Measurements from ENCODE around the gene UBE2E2. TPM values are rescaled to one million over a fixed set of nuclear protein-coding genes. Genes with fewer than 3 reads are reported as not detected.

Gene UBE2E2
- total RNA-seq, 1 donor from 2014 or later: 55.8 TPM

DNA sequence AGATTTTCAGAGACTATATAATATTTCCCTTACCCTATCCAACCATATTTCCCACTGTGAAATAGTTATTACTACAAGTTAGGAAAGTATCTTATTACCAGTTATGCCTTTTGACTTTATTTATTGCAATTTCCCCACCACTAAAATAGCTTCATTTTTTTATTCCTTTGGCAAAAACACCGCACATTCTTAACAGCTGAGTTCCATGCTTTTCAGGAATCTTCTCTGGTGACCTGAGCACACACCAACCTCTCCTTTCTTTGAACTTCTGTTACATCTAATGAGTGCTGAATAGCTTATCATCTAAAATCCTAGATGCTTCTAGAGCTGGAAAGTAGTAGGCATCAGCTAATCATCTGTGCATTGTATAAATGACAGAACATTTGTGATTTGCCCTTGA lies 99.1 kb downstream of the UBE2E2 start:
- Mint-ChIP-seq H3K27ac (no peak overlapping the region), H3K36me3 (peaks cover 7% of the 10 kb centered on the region), H3K4me1 (ENCODE audit: unreplicated experiment) (peaks cover 16% of the 10 kb centered on the region), H3K27me3 (no peaks in the 10 kb centered on the region), H3K9me3 (no peaks in the 10 kb centered on the region), H3K4me3 (no peak overlapping the region)
- TF ChIP-seq, protein P1, sequence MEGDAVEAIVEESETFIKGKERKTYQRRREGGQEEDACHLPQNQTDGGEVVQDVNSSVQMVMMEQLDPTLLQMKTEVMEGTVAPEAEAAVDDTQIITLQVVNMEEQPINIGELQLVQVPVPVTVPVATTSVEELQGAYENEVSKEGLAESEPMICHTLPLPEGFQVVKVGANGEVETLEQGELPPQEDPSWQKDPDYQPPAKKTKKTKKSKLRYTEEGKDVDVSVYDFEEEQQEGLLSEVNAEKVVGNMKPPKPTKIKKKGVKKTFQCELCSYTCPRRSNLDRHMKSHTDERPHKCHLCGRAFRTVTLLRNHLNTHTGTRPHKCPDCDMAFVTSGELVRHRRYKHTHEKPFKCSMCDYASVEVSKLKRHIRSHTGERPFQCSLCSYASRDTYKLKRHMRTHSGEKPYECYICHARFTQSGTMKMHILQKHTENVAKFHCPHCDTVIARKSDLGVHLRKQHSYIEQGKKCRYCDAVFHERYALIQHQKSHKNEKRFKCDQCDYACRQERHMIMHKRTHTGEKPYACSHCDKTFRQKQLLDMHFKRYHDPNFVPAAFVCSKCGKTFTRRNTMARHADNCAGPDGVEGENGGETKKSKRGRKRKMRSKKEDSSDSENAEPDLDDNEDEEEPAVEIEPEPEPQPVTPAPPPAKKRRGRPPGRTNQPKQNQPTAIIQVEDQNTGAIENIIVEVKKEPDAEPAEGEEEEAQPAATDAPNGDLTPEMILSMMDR (conservative IDR thresholded peaks at IDR 0.05): no peak
- DNase-seq (ENCODE audit: extremely low spot score, unreplicated experiment): no peak

DNA sequence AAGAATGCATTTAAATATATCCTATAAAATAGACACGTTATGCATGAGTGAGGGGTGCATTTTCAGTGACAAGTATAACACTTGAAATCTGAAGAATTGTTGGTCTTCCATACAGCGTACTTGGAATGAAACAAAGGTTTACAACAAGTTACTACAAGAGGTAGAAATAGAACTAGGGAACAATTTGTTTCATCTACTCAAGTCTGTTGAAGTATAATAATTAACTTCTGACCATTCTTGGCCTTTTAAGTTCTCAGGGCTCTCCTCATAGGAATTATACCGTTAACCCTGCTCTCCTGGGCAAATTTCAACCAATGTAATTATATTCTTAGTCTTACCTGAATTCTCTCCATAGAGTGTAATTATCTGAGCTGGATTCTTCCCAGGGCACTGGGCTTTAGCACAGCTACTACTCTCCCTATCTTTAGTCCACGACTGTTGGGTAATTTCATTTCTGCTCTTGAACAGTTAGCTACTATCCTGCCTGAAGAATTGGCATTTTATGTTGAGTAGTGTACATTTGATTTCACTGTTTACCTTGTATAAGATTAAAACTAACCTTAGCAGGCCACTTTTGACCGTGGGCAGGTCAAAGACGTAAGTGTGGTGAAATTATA lies 100.6 kb downstream of the UBE2E2 start:
- no peak overlapping the region for H3K4me3 Mint-ChIP-seq
- TF ChIP-seq, protein P1 (conservative IDR thresholded peaks at IDR 0.05): no peak
- no peak for DNase-seq (ENCODE audit: extremely low spot score, unreplicated experiment)
- peaks cover 7% of the 10 kb centered on the region for H3K36me3 Mint-ChIP-seq
- H3K4me1 Mint-ChIP-seq (ENCODE audit: unreplicated experiment): peaks cover 16% of the 10 kb centered on the region
- H3K9me3 Mint-ChIP-seq: no peaks in the 10 kb centered on the region
- no peak overlapping the region for H3K27ac Mint-ChIP-seq
- H3K27me3 Mint-ChIP-seq: no peaks in the 10 kb centered on the region

DNA sequence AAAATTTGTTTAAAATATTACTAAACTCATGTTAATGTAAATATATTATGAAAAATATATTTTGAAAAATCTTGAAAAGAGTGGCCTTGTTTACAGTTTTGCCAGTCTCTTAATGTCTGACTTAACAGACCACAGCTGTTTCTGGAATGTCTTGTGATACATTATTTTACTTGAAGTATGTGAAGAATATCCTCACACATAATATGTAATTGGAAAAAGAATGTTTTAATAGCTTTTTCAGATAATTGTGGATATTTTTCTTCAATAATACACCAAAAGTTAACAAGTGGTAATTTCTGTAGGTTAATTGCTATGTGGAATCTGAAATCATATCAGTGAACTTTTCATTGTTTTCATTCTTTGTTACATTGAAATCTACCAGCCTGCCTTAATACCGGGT lies 101.3 kb downstream of the UBE2E2 start:
- Mint-ChIP-seq H3K27ac (no peak overlapping the region), H3K4me3 (no peak overlapping the region), H3K36me3 (peaks cover 7% of the 10 kb centered on the region), H3K4me1 (ENCODE audit: unreplicated experiment) (peaks cover 16% of the 10 kb centered on the region), H3K9me3 (no peaks in the 10 kb centered on the region), H3K27me3 (no peaks in the 10 kb centered on the region)
- no peak for DNase-seq (ENCODE audit: extremely low spot score, unreplicated experiment)
- TF ChIP-seq, protein P1 (conservative IDR thresholded peaks at IDR 0.05): no peak

DNA sequence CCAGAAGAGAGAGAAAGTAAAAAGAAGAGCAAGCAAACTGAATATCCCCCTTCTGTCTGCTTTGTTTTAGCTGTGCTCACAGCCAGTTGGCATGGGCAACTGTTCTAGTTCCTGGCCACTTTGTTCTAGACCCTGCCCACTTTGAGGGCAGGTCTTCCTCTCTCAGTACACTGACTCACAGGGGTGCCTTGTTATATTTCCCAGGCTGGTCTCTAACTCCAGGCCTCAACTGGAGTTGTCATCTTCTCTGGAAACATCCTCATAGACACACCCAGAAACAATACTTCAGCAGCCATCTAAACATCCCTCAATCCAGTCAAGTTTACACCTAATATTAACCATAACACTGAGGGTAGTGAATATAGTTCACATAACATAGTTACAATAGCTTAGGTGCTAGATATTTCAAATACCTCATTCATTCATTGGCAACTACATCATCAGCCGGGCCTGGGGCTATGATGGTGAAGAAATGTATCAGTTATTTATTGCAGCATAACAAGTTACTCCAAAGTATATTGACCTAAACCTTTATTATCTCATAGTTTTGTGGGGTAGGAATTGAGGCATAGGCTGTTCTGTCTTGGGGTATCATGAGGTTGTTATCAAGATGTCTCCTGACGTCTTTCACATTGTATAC lies 106.0 kb downstream of the UBE2E2 start:
- H3K4me3 Mint-ChIP-seq: no peak overlapping the region

DNA sequence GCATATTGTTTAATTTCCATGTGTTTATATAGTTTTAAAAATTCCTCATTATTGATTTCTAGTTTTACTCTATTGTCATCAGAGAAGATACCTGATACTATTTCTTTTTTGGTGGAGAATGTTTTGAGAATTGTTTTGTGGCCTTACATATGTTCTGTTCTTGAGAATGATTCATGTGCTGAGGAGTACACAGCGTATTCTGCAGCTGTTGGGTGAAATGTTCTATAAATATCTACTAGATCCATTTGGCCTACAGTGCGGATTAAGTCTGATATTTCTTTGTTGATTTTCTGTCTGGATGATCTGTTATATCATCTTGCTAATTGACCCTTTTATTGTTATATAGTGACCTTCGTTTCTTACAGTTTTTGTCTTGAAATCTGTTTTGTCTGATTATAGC lies 109.7 kb downstream of the UBE2E2 start:
- H3K9me3 Mint-ChIP-seq: no peaks in the 10 kb centered on the region
- no peaks in the 10 kb centered on the region for H3K27me3 Mint-ChIP-seq
- TF ChIP-seq, protein P1 (conservative IDR thresholded peaks at IDR 0.05): no peak
- H3K4me1 Mint-ChIP-seq (ENCODE audit: unreplicated experiment): no peaks in the 10 kb centered on the region
- H3K36me3 Mint-ChIP-seq: peaks cover 8% of the 10 kb centered on the region
- DNase-seq (ENCODE audit: extremely low spot score, unreplicated experiment): no peak
- no peak overlapping the region for H3K4me3 Mint-ChIP-seq
- H3K27ac Mint-ChIP-seq: no peak overlapping the region

More for the DNA sequence above, 106.0 kb downstream of the UBE2E2 start:
- no peaks in the 10 kb centered on the region for H3K27me3 Mint-ChIP-seq
- TF ChIP-seq, protein P1 (conservative IDR thresholded peaks at IDR 0.05): no peak
- H3K36me3 Mint-ChIP-seq: peaks cover 8% of the 10 kb centered on the region
- DNase-seq (ENCODE audit: extremely low spot score, unreplicated experiment): no peak
- peaks cover 4% of the 10 kb centered on the region for H3K4me1 Mint-ChIP-seq (ENCODE audit: unreplicated experiment)
- no peaks in the 10 kb centered on the region for H3K9me3 Mint-ChIP-seq
- no peak overlapping the region for H3K27ac Mint-ChIP-seq
